ENCODE data around the gene FBXO40. TPM values are rescaled to one million over a fixed set of nuclear protein-coding genes. Genes with fewer than 3 reads are reported as not detected.

Gene FBXO40
- total RNA-seq, 1 donor from 2014 or later: not detected

- Mint-ChIP-seq H3K9me3 (ENCODE audit: unreplicated experiment) (peaks cover 1% of the 10 kb centered on the region), H3K27me3 (ENCODE audit: unreplicated experiment) (no peaks in the 10 kb centered on the region), H3K4me1 (ENCODE audit: low read depth, unreplicated experiment) (no peaks in the 10 kb centered on the region), H3K27ac (ENCODE audit: unreplicated experiment) (no peak overlapping the region), H3K4me3 (ENCODE audit: unreplicated experiment) (no peak overlapping the region), H3K36me3 (ENCODE audit: unreplicated experiment) (no peaks in the 10 kb centered on the region)
- DNase-seq: no peak
- no peak for TF ChIP-seq CTCF (IDR thresholded peaks at IDR 0.05; ENCODE audit: partially characterized antibody, unreplicated experiment)
These were observed 58.5 kb downstream of the FBXO40 start for GRCh38 chr3:121651684-121652083.

- Mint-ChIP-seq H3K4me1 (ENCODE audit: low read depth, unreplicated experiment) (no peaks in the 10 kb centered on the region), H3K4me3 (ENCODE audit: unreplicated experiment) (no peak overlapping the region), H3K9me3 (ENCODE audit: unreplicated experiment) (peaks cover 1% of the 10 kb centered on the region), H3K27ac (ENCODE audit: unreplicated experiment) (no peak overlapping the region), H3K36me3 (ENCODE audit: unreplicated experiment) (no peaks in the 10 kb centered on the region), H3K27me3 (ENCODE audit: unreplicated experiment) (no peaks in the 10 kb centered on the region)
- DNase-seq: no peak
- TF ChIP-seq CTCF (IDR thresholded peaks at IDR 0.05; ENCODE audit: partially characterized antibody, unreplicated experiment): no peak
These were observed 61.6 kb downstream of the FBXO40 start for GRCh38 chr3:121654493-121655385.

GRCh38 chr3:121658716-121659435 lies 65.7 kb downstream of the FBXO40 start:
- H3K27ac Mint-ChIP-seq (ENCODE audit: unreplicated experiment): no peak overlapping the region
- H3K9me3 Mint-ChIP-seq (ENCODE audit: unreplicated experiment): peaks cover 1% of the 10 kb centered on the region
- no peaks in the 10 kb centered on the region for H3K36me3 Mint-ChIP-seq (ENCODE audit: unreplicated experiment)
- no peak overlapping the region for H3K4me3 Mint-ChIP-seq (ENCODE audit: unreplicated experiment)
- DNase-seq: no peak
- TF ChIP-seq CTCF (IDR thresholded peaks at IDR 0.05; ENCODE audit: partially characterized antibody, unreplicated experiment): no peak
- no peaks in the 10 kb centered on the region for H3K27me3 Mint-ChIP-seq (ENCODE audit: unreplicated experiment)
- no peaks in the 10 kb centered on the region for H3K4me1 Mint-ChIP-seq (ENCODE audit: low read depth, unreplicated experiment)

- no peaks in the 10 kb centered on the region for H3K4me1 Mint-ChIP-seq (ENCODE audit: low read depth, unreplicated experiment)
- no peak for DNase-seq
- H3K36me3 Mint-ChIP-seq (ENCODE audit: unreplicated experiment): peaks cover under 1% of the 10 kb centered on the region
- no peaks in the 10 kb centered on the region for H3K27me3 Mint-ChIP-seq (ENCODE audit: unreplicated experiment)
- TF ChIP-seq CTCF (IDR thresholded peaks at IDR 0.05; ENCODE audit: partially characterized antibody, unreplicated experiment): no peak
- no peak overlapping the region for H3K27ac Mint-ChIP-seq (ENCODE audit: unreplicated experiment)
- no peaks in the 10 kb centered on the region for H3K9me3 Mint-ChIP-seq (ENCODE audit: unreplicated experiment)
- H3K4me3 Mint-ChIP-seq (ENCODE audit: unreplicated experiment): no peak overlapping the region
These were observed 66.4 kb downstream of the FBXO40 start for GRCh38 chr3:121659586-121659985.
